BLaER1 treated with 17β-estradiol and CSF1 and Interleukin-3, amounts not matched to agents 10 nM and 100 nM (cell line): Measurements from ENCODE around the gene RNF146.

Experiments used
- H3K27ac ChIP-seq, 11 experiments: shearing (Covaris generic); formaldehyde crosslinking; 2 replicates each; pipeline ENCODE4 v1.8.1; 2022
- H3K27me3 ChIP-seq, 11 experiments: shearing (Covaris generic); formaldehyde crosslinking; 2 replicates each; pipeline ENCODE4 v1.8.1; 2022
- H3K36me3 ChIP-seq, 11 experiments: shearing (Covaris generic); formaldehyde crosslinking; 2 replicates each; pipeline ENCODE4 v1.8.1; 2022
- H3K4me1 ChIP-seq, 10 experiments: shearing (Covaris generic); formaldehyde crosslinking; 2 replicates each; pipeline ENCODE4 v1.8.1; 2022
- H3K4me2 ChIP-seq, 11 experiments: shearing (Covaris generic); formaldehyde crosslinking; 2 replicates each; pipeline ENCODE4 v1.8.1; 2022
- H3K4me3 ChIP-seq, 10 experiments: shearing (Covaris generic); formaldehyde crosslinking; 2 replicates each; pipeline ENCODE4 v1.8.1; 2022
- H3K9ac ChIP-seq, 11 experiments: shearing (Covaris generic); formaldehyde crosslinking; 2 replicates each; pipeline ENCODE4 v1.8.1; 2022
- H3K9me3 ChIP-seq, 11 experiments: shearing (Covaris generic); formaldehyde crosslinking; replicated peaks in 1 of 11; 2 replicates each; pipeline ENCODE4 v1.8.1; 2022
- H4K20me1 ChIP-seq, 11 experiments: shearing (Covaris generic); formaldehyde crosslinking; 2 replicates each; pipeline ENCODE4 v1.8.1; 2022
- Cebpa-rat ChIP-seq, 11 experiments: shearing (Covaris generic); IDR thresholded peaks; 2 replicates each; pipeline ENCODE4 v1.8.1; 2022

Gene RNF146

GRCh38 chr6:127255286-127255685 is 11.4 kb upstream of the RNF146 start:
- TF ChIP-seq Cebpa-rat (IDR thresholded peaks at IDR 0.05) = no peak

GRCh38 chr6:127262896-127263295 is 3.8 kb upstream of the RNF146 start:
- no peaks in the 10 kb centered on the region for H3K36me3 ChIP-seq
- no peak overlapping the region for H3K4me2 ChIP-seq
- H3K9me3 ChIP-seq = no peaks in the 10 kb centered on the region
- H3K27ac ChIP-seq = no peak overlapping the region
- no peak overlapping the region for H3K4me3 ChIP-seq
- H3K4me1 ChIP-seq = peaks cover 3 to 15% (median 9%) of the 10 kb centered on the region in 10 experiments; a peak in 18 of 20 replicates
- TF ChIP-seq Cebpa-rat (IDR thresholded peaks at IDR 0.05) = no peak
- H3K9ac ChIP-seq = no peak overlapping the region
- peaks cover 0 to under 1% (median 0%) of the 10 kb centered on the region in 11 experiments; a peak in 2 of 22 replicates for H4K20me1 ChIP-seq
- no peaks in the 10 kb centered on the region for H3K27me3 ChIP-seq

More at GRCh38 chr6:127255286-127255685, 11.4 kb upstream of the RNF146 start:
- H3K9me3 ChIP-seq = no peaks in the 10 kb centered on the region
- H4K20me1 ChIP-seq = no peaks in the 10 kb centered on the region
- H3K27ac ChIP-seq = no peak overlapping the region
- no peak overlapping the region for H3K4me2 ChIP-seq
- no peaks in the 10 kb centered on the region for H3K4me1 ChIP-seq
- no peak overlapping the region for H3K4me3 ChIP-seq
- H3K9ac ChIP-seq = no peak overlapping the region
- H3K27me3 ChIP-seq = no peaks in the 10 kb centered on the region
- no peaks in the 10 kb centered on the region for H3K36me3 ChIP-seq

GRCh38 chr6:127263481-127263880 is 3.2 kb upstream of the RNF146 start:
- no peaks in the 10 kb centered on the region for H3K36me3 ChIP-seq
- H3K9me3 ChIP-seq = no peaks in the 10 kb centered on the region
- TF ChIP-seq Cebpa-rat (IDR thresholded peaks at IDR 0.05) = no peak
- H3K4me3 ChIP-seq = no peak overlapping the region
- peaks cover 0 to 6% (median 0%) of the 10 kb centered on the region in 11 experiments; a peak in 6 of 22 replicates for H4K20me1 ChIP-seq
- H3K27me3 ChIP-seq = no peaks in the 10 kb centered on the region
- H3K9ac ChIP-seq = no peak overlapping the region
- no peak overlapping the region for H3K27ac ChIP-seq
- H3K4me1 ChIP-seq = peaks cover 3 to 15% (median 13%) of the 10 kb centered on the region in 10 experiments; a peak in 19 of 20 replicates
- no peak overlapping the region for H3K4me2 ChIP-seq

- H3K36me3 ChIP-seq = peaks cover 0 to 10% (median 0%) of the 10 kb centered on the region in 11 experiments; a peak in 4 of 22 replicates
Measured at GRCh38 chr6:127266892-127267645, 405 bp downstream of the RNF146 start.

GRCh38 chr6:127267646-127268625 is 1.3 kb downstream of the RNF146 start:
- H3K4me3 ChIP-seq = peak overlapping the region; percentile 74 to 96 (median 88)
- H3K4me1 ChIP-seq = peaks cover 13 to 59% (median 27%) of the 10 kb centered on the region in 10 experiments
- peaks cover 0 to 15% (median 0%) of the 10 kb centered on the region in 11 experiments; a peak in 4 of 22 replicates for H3K36me3 ChIP-seq
- H3K27me3 ChIP-seq = no peaks in the 10 kb centered on the region
- H3K9me3 ChIP-seq = no peaks in the 10 kb centered on the region
- H3K4me2 ChIP-seq = peak overlapping the region; percentile 76 to 92 (median 83)
- TF ChIP-seq Cebpa-rat (IDR thresholded peaks at IDR 0.05) = no peak
- H3K27ac ChIP-seq = peak overlapping the region; percentile 93 to 99 (median 97)
- peak overlapping the region; percentile 95 to 99 (median 98) for H3K9ac ChIP-seq
- H4K20me1 ChIP-seq = peaks cover 15 to 51% (median 34%) of the 10 kb centered on the region in 11 experiments; a peak in 16 of 22 replicates

More at GRCh38 chr6:127266892-127267645, 405 bp downstream of the RNF146 start:
- peak overlapping the region; percentile 74 to 96 (median 88) for H3K4me3 ChIP-seq
- H4K20me1 ChIP-seq = peaks cover 14 to 42% (median 25%) of the 10 kb centered on the region in 11 experiments; a peak in 15 of 22 replicates
- peak overlapping the region; percentile 95 to 99 (median 98) for H3K9ac ChIP-seq
- H3K4me2 ChIP-seq = peak overlapping the region; percentile 76 to 92 (median 83)
- TF ChIP-seq Cebpa-rat (IDR thresholded peaks at IDR 0.05) = no peak
- H3K4me1 ChIP-seq = peaks cover 10 to 50% (median 26%) of the 10 kb centered on the region in 10 experiments
- no peaks in the 10 kb centered on the region for H3K27me3 ChIP-seq
- H3K9me3 ChIP-seq = no peaks in the 10 kb centered on the region
- peak overlapping the region; percentile 93 to 99 (median 97) for H3K27ac ChIP-seq

- no peak overlapping the region for H3K27ac ChIP-seq
- H3K9ac ChIP-seq = no peak overlapping the region
- peak overlapping the region in 4 of 11 experiments; percentile 6 to 24 (median 20); a peak in 4 of 22 replicates for H3K4me2 ChIP-seq
- peaks cover 10 to 69% (median 19%) of the 10 kb centered on the region in 10 experiments; a peak in 18 of 20 replicates for H3K4me1 ChIP-seq
- H3K9me3 ChIP-seq = no peaks in the 10 kb centered on the region
- TF ChIP-seq Cebpa-rat (IDR thresholded peaks at IDR 0.05) = no peak
- peaks cover 19 to 97% (median 62%) of the 10 kb centered on the region in 11 experiments; a peak in 19 of 22 replicates for H4K20me1 ChIP-seq
- no peak overlapping the region for H3K4me3 ChIP-seq
- H3K36me3 ChIP-seq = peaks cover 0 to 15% (median 3%) of the 10 kb centered on the region in 11 experiments; a peak in 6 of 22 replicates
- H3K27me3 ChIP-seq = no peaks in the 10 kb centered on the region
Measured at GRCh38 chr6:127272576-127272975, 5.9 kb downstream of the RNF146 start.

- H4K20me1 ChIP-seq = peaks cover 17 to 100% (median 69%) of the 10 kb centered on the region in 11 experiments; a peak in 19 of 22 replicates
- H3K27me3 ChIP-seq = no peaks in the 10 kb centered on the region
- H3K9me3 ChIP-seq = no peaks in the 10 kb centered on the region
- no peak overlapping the region for H3K4me3 ChIP-seq
- peaks cover 0 to 15% (median 3%) of the 10 kb centered on the region in 11 experiments; a peak in 6 of 22 replicates for H3K36me3 ChIP-seq
- no peak overlapping the region for H3K4me2 ChIP-seq
- H3K9ac ChIP-seq = no peak overlapping the region
- TF ChIP-seq Cebpa-rat (IDR thresholded peaks at IDR 0.05) = no peak
- H3K4me1 ChIP-seq = peaks cover 10 to 78% (median 12%) of the 10 kb centered on the region in 10 experiments; a peak in 18 of 20 replicates
- H3K27ac ChIP-seq = no peak overlapping the region
Measured at GRCh38 chr6:127273499-127273898, 6.8 kb downstream of the RNF146 start.

GRCh38 chr6:127276331-127276730 is 9.7 kb downstream of the RNF146 start:
- peaks cover 0 to 67% (median 2%) of the 10 kb centered on the region in 10 experiments; a peak in 8 of 20 replicates for H3K4me1 ChIP-seq
- no peaks in the 10 kb centered on the region for H3K27me3 ChIP-seq
- peaks cover 10 to 100% (median 66%) of the 10 kb centered on the region in 11 experiments; a peak in 19 of 22 replicates for H4K20me1 ChIP-seq
- H3K27ac ChIP-seq = no peak overlapping the region
- no peak for TF ChIP-seq Cebpa-rat (IDR thresholded peaks at IDR 0.05)
- H3K4me3 ChIP-seq = no peak overlapping the region
- no peak overlapping the region for H3K9ac ChIP-seq
- no peaks in the 10 kb centered on the region for H3K9me3 ChIP-seq
- H3K36me3 ChIP-seq = peaks cover 1 to 36% (median 15%) of the 10 kb centered on the region in 11 experiments; a peak in 20 of 22 replicates
- 0 out of 22 replicates have a peak overlapping the region, but pooled peaks of 1 of the 11 experiments have one; percentile 6 for H3K4me2 ChIP-seq
